CD4-positive, alpha-beta T cell treated with Interleukin-15 for 4 hours (primary cell): Measurements from ENCODE around the gene SMURF2.

Experiments
- DNase-seq: peaks from one replicate; pipeline ENCODE4 v3.0.0-alpha.2; 2020; ENCODE audit warnings: low spot score

The SMURF2 gene

DNA sequence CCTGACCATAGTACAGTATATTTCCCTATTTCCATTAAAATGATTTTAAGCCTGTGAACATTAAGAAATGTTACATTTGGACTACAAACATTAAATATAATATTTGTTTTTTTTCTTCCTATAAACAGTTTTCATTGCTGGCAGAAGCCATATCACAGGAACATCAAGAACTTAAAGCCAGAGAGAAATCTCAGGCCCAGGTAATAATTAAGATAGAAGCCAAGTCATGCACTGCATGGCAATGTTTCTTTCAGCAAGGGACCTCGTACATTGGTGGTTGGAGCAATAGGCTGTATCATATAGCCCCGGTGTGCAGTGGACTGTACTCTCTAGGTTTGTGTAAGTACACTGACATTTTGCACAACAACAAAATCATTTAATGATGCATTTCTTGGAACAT is 125.2 kb downstream of the SMURF2 start:
- no peak for DNase-seq

DNA sequence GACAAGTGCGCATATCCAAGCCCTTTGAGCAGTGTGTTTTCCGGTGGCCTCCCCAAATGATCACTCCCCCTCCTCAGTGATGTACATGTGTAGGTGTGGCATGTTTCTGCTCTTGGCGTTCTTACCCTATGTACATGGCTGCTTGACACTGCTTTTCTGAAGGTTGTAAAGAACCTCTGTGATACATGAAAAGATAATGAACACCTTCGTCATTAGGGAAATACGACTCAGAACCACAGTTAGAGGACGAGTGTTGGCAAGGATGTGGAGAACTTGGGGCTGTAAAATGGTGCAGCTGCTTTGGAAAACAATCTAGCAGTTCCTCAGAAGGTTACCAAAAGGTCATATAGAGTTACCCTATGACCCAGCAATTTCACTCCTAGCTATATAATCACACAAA is 126.8 kb downstream of the SMURF2 start:
- no peak for DNase-seq

DNA sequence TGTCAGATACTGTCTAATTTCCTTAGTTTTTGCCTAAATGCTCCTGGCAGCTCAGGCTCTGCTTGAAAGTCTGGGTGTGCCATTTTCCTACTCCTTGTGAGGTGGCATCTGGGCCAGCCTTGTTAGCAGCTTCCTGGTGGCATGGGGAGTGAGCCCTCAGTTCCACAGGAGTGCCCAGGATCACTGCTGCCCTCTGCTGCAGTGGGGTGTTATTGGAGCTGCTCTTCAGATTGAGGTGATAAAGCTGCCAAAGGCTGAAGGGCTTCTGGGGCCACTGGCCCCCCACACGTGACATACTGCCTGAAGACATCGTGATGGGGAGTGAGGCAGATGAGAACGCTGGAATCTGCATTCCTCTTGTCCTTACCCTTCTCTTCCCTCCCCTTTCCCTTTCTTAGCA is 127.9 kb downstream of the SMURF2 start:
- peak; percentile 4 for DNase-seq

DNA sequence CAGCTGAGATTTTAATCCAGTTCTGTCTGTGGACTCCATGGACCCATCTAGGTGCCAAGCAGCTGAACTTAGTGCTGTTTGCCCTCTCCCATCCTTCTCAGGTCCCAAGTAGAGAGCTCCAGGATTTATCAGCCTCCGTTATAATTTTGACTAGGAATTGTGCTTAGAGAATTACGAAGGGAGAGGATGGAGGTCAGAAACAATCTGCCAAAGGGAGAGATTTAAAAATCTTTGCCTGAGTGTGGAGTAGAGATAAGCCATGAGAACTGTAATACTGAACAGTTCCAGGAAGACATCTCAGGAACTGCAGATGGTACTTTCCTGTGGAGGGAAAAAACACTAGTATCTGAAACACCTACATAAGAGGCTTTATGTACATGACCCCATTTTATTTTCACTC is 128.3 kb downstream of the SMURF2 start:
- DNase-seq: no peak

DNA sequence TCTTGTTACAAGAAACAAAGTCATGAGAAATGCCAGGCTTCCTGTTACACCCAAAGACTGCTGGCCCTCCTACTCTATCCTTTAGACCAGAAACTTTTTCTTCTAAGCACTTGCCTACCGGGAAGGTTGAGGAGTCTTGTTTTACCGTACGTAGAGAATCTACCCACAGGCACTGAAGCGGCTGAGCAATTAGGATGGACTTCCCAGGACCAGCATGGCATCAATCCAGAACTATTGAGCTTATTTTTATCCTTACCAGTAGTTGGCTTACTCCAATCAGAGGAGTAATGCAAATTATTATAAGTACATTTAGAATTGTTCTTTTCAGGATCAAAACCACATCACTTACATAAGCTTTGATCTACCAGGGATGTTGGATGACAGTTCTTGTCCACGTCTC is 129.7 kb downstream of the SMURF2 start:
- no peak for DNase-seq

DNA sequence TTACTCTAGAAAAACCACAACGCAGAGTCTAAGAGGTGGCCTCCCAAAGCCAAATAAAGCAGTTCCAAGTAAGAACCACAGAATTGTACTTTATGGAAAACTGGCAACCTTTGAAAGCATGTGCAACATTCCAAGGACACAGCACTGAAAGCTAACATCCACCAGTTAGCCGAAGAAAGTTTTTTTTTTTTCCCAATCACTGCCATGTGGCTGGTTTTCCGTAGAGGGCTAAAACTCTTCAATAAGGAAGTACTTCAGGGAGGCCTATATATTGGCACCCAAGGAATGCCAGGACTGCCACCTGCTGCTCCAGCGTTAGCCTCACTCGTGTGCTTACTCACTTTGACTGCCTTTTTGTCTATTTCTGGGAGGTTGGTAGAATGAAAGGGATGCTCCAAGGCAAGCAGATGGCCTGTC is 130.1 kb downstream of the SMURF2 start:
- no peak for DNase-seq

DNA sequence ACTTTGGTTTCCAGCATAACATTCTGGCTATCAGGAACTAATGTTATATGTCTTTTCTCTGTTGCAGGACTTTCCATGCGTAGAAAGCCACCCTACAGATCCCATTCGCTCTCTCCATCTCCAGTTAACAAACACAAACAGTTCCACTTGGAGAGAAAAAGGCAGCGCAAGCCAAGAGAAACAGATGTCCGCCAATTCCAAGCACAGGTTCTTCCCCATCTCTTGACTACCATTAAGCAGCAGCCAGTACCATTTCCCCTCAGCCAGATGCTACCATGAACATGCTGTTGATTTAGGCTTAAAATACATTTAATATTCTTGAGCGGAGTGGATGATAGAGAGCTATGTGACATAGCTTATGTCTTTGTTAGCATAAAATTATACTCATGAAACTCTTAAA is 132.9 kb downstream of the SMURF2 start:
- DNase-seq: no peak

DNA sequence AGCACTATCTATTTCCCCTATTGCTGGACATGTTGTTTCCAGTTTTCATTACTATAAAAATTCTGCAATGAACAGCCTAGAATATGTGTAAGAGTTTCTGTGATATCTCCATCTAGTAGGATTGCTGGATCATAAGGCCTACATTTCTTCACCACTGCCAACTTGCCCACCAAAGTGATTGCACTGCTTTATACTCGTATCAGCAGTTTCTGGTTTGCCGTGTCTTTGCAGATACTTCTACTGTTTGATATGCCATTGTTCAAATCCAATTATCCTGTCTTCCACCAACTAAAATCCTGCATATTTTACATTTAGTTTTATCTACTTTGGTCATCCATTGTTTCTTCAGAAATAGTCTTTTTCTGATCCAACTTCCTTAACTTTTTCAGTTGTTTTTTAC is 134.2 kb downstream of the SMURF2 start:
- DNase-seq: no peak

DNA sequence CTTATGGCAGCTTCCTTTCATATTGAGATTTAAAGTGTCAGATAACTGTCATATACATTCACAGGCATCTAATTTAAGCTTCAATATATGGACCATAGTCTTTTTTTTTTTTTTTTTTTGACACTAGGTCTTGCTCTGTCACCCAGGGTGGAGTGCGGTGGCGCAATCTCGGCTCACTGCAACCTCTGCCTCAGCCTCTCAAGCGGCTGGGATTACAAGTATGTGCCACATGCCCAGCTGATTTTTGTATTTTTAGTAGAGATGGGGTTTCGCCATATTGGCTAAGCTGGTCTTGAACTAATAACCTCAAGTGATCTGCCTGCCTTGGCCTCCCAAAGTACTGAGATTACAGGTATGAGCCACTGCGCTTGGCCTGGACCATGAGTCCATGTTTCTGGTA is 141.7 kb downstream of the SMURF2 start:
- no peak for DNase-seq

DNA sequence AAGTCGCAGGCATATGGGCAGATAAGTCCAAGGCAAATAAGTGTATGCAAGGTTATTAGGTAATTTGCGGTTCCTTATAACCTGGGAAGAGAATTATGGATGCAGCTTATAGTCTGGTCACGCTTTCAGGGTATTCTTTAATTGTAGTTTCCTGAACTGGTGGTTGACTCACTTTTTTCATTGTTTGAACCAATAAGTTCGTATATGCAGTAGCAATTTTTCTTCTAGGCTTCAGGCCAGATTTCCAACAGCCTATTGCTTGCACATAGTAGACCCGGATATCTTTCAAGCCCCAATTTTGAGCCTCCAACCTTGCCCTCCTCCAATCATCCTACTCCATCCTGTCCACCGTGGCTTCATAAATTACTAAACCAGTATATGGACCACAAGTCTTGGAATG is 142.5 kb downstream of the SMURF2 start:
- DNase-seq: no peak

DNA sequence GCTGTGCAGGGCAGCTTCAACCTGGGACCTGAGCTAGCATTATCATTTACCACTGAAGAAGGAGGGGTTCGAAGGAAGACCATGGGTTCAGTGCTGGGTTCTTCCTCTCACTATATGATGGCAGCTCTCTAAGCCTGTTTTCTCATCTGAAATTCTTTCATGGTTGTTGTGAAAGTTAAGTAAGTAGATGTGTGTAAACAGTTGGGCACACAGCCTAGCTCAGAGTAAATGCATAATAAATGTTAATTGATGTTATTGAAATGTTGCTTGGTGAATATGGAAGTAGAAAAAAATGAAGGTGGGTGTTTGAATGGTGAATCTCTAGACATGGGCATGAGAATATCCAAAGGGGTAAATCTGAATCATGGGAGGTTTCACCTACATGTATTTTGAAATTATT is 146.3 kb downstream of the SMURF2 start:
- no peak for DNase-seq

DNA sequence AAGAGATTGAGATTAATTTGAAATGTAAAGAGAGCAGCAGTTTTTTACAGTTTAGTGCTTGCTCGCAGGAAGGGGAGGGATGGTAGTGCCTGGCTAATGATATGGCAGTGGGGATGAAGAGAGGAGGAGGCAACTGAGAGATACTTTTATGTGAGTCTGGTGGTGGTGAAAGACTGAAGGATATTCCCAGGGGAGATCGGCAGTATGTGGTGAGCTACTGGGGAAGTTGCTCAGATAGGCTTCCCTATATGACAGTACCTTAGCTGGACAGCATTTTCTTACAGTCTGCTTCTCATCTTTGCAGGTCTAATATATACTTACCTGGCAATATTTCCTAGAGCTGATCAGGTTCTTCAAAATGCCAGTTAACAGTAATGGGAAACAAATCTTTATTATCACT is 146.7 kb downstream of the SMURF2 start:
- no peak for DNase-seq

DNA sequence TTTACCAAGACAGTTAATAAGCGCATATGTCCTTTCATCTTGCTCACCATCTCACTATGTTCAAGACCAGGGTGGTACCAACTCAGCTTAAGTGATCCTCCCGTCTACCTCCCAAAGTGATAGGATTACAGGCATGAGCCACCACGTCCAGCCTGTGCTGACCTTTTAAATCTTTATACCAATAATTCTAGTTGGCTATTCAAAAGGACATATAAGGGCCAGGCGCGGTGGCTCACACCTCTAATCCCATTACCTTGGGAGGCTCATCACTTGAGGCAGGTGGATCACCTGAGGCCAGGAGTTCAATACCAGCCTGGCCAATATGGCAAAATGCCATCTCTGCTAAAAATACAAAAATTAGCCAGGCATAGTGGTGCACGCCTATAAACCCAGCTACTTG is 152.9 kb downstream of the SMURF2 start:
- no peak for DNase-seq

DNA sequence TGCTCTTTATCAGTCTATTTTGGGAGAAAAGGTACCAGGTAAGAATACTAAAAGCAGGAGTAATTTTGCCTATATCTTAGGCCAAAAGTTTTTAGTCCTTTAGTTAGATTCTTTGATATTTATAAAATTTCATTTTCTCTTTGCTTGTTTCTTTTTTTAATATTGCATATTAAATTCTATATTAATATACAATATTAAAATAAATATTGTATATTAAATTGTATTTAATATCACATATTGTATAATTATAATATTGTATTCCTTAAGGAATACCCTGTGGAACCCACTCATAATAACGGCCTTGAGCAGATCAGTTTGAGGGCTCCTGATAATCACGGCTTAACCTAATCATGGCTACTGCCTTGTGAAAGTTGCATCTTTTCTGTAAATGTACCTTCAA is 153.4 kb downstream of the SMURF2 start:
- DNase-seq: no peak

DNA sequence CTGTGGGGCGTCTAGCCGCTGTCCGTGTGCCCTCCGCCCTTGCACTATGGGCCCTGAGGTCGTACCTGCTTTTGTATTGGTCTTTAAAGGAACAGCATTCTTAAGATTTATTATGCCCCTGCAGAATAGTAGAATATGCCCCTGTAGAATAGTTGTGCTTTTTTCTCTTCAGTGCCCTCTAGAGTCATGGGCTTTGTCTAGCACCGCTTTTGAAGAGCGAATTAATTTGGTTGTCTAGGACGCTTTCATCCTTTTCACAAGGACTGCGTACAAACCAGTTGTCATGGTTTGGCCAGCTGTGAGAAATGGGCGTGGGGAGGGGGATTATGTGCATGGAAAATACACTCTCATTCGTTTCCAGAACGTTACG is 154.7 kb downstream of the SMURF2 start:
- DNase-seq: peak; percentile 74

DNA sequence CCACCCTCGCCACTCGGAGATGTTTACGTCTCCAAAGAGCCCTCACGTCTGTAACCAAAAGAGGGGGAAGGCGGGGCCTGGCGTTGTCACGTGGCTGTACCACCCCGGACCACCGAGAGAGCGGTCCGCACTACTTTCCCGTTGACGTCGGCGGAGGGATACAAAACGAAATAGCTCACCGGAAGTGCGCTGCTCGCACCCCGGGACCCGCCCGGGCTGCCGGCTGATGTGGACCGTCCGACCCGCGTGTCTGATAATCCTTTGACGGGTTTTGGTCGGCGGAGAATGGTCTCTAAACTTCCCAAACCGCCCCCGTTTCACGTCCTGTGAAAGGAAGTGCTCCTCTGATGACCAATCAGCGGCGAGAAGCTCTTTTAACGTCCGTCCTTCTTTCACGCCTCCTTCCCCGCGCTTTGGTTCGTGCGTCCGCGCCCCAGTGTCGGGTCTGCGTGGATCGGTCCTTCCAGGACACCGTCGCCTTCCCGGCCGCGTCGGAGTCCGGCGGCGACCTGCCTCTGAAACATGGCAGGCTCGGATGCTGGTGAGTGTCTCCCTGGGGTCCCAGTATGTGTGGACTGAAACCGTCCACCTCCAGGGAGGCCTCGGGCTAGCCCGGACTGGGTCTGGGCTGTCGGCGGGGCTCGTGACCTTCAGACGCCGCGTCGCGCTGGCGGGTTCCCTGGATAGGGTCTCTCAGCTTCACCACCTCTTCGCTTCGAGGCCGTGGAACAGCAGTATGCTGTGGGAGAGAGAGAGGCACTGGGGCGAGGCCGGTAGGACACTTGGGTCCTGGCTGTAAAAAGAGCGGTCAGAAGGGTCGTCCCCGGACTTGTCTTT is 155.3 kb downstream of the SMURF2 start, which contains the start of gene CEP95:
Gene CEP95 (plus strand): TSS at position 402 of the 837 bp plus-strand sequence. CDS start 121 bp downstream, at position 523.
- DNase-seq: peak; percentile 97

DNA sequence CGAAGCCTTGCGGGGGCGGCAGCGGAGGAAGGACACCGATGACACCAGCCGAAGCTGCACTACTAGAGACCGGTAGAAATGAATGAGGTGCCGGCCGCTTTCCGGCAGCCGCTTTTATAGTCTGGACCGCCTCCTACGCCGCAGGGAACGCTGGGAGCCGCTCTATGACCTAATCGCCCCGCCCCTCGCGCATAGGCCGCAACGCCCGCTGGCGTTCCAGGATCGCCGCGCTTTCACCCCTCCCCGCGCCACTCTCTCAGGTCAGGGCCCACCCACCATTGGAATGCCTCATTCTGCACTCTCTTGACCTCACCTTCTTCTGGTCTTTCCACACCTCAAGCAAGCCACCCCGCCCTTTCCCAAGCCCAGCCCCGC is 155.9 kb downstream of the SMURF2 start, which contains the start of gene DDX5:
Gene DDX5 (minus strand): TSS at position 89 of the 375 bp plus-strand sequence. CDS start 170 bp downstream, outside the sequence.
- peak; percentile 97 for DNase-seq

DNA sequence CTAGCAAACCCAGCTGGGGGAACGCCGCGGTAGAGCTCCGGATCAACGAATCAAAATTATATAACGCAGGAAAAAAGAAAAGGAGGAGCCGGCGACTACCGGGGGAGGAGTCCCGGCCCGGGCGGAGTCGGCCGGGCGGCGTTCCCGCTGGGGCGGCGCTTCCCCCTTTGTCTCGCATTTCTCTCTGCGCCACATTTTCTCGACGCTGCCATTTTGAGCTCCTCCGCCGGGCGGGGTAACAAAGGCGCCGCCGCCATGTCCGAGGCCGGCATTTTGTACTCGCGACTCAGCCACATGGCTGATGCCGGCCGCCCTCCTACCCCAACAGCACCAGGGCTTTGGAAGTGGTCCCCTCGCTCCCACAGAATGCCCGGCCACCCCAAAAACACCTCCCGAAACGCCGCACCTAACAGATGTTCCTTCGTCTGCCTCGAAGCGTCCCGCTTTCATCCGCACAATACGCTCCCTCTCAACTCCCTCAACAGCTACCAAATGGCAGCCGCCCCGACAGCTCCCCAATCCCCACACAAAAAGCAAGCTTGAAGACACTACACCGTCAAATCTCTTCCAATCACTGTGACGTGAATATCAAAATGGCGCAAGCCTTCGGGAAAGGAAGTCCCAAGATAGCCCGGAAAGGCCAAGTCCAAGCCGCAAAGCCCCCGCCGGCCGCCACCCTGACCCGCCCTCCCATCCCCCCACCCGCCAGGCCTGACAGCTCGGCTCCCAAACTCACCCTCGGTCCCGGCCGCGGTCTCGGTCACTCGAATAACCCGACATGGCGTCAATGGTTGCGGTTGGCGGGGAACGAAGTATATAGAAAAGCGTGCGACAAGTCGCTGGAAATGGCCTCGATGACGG is 156.5 kb downstream of the SMURF2 start:
- DNase-seq: peak; percentile 93

DNA sequence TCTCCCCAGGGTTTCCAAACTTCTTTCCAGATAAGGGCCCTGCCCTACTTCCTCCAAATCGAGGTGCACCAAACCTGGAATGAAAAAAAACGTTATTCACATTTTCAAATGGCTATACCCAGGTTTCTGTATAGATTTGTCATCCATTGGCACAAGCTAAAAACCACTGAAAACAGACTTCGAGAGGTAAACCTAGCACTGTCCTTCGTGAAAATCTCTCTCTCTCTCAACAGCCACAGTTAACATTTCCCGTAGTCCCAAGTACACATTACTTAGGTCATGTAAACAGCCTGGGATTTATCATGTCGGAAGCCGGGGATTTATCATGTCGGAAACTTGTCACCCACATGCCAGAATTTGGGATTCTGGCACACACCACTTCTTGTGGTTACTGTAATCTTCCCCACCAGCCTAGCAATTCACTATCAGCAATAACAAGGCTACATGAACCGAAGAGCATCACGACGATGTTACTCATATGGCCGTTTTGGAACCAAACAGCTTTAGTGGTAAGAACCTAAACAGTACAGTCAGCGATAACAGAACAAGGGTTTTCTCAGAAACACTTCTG is 157.3 kb downstream of the SMURF2 start:
- DNase-seq: no peak

DNA sequence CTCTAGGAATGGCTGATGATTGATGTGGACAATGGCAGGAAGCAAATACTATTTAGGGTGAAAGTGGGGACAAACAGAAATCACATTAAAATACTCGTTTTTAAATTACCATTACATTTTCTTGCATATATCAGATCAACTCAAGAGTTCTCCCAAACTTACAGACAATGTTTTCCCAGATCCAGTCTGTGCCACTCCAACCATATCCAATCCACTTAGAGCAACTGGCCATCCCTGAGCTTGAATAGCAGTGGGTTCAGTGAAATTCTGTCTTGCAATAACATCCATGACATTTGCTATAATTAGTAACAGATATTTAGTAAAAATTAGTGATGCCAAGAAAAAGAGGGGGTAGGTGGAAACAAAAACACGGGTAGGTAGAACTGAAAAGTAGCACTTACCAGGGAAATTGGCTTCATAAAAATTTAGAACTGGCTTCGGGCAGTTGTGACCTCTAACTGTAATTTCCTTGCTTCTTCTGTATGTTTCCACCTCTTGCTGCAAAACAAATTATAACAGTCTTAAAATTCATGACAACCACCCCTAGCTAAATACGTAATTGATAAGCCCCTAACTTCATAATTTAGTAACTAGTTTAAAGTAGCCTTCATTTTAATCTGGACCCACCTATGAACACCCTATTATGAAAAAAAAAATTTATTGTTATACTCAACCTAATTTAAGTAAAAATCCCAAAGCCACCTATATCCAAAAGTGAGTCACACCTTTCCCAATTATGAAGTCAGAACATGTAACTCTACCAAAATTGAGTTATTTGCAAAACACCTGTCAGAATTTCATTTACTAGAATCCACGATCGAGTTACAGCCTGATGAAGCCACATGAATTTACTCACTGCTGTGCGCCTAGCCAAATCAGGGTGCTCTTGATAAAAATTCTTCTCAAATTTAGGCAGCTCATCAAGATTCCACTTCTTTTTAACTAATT is 158.0 kb downstream of the SMURF2 start:
- DNase-seq: no peak

DNA sequence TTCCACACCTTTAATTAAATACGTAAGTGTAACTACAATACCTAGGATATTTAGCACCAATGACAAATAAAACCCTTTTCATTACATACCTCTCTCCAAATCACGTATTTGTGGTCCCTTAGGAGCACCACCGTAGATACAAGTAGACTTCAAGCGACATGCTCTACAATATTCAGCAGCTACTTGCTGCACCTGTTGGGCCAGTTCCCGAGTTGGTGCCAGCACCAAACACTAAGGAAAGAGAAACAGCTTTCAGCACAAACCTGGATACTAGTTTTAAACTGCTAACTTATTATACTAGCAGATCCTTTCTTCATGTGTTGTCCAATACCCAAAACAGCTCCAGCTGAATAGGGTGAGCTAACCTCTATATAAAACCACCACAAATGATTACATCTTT is 158.8 kb downstream of the SMURF2 start:
- no peak for DNase-seq

DNA sequence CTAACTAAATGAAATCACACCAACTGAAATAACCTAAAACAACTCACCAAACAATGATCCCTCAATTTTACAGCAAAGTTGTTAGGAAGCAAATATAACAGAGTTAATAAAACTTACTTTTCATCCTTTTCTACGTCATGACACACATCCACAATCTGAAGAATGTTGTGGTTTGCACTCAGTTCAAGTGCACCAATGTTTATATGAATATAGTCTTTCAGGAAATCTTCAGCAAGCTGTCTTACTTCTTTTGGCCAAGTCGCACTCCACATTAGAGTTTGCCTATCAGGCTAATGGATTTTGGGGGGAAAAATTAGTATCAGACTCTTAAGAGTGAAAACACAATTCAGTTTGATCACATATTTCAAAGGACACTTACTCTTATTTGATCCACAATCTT is 159.3 kb downstream of the SMURF2 start:
- DNase-seq: no peak
